NB4 (cell line): ENCODE measurements around the gene PRR15.

Experiments used
- POLR2A ChIP-seq: IDR thresholded peaks from 2 replicates; pipeline ENCODE4 v1.6.1; 2011; ENCODE audit warnings: mild to moderate bottlenecking; ENCODE audit not compliant: insufficient read length; ENCODE audit errors: extremely low read depth
- TF ChIP-seq, protein P1 (sequence below): IDR thresholded peaks from one replicate; pipeline ENCODE4 v1.5.1; 2012; ENCODE audit warnings: low read depth, low read length
- TF ChIP-seq, protein P2 (sequence below): IDR thresholded peaks from 2 replicates; pipeline ENCODE4 v1.6.1; 2011; ENCODE audit warnings: low read depth, low read length

DNA sequence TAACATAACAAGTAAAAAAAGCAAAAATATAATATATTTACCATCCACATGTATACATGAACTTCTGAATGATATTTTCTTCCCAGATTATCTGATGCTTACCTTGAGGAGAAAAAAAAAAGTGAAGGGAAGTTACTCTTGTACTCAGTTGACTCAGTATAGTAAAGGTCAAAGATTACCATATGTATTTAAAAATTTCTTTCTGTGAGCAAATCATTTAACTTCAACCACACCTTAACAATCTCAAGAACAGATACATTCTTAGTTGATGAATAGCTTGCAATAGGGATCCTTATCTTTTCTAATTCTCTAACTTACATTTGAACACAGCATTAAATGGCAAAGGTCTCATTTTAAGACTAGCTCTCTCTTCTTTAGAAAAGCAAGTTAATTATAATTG is 29.8 kb downstream of the PRR15 start:
- TF ChIP-seq, protein P1, sequence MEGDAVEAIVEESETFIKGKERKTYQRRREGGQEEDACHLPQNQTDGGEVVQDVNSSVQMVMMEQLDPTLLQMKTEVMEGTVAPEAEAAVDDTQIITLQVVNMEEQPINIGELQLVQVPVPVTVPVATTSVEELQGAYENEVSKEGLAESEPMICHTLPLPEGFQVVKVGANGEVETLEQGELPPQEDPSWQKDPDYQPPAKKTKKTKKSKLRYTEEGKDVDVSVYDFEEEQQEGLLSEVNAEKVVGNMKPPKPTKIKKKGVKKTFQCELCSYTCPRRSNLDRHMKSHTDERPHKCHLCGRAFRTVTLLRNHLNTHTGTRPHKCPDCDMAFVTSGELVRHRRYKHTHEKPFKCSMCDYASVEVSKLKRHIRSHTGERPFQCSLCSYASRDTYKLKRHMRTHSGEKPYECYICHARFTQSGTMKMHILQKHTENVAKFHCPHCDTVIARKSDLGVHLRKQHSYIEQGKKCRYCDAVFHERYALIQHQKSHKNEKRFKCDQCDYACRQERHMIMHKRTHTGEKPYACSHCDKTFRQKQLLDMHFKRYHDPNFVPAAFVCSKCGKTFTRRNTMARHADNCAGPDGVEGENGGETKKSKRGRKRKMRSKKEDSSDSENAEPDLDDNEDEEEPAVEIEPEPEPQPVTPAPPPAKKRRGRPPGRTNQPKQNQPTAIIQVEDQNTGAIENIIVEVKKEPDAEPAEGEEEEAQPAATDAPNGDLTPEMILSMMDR: no peak
- no peak for TF ChIP-seq POLR2A
- TF ChIP-seq, protein P2, sequence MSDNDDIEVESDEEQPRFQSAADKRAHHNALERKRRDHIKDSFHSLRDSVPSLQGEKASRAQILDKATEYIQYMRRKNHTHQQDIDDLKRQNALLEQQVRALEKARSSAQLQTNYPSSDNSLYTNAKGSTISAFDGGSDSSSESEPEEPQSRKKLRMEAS: no peak
